ENCODE data around the gene NLRC3. TPM values are rescaled to one million over a fixed set of nuclear protein-coding genes. Genes with fewer than 3 reads are reported as not detected.
"Not testable (repeated sequence)": the region's sequence is repeated elsewhere in the genome, so short reads cannot be mapped to it uniquely, and the experiment has no call there.

Gene NLRC3
- total RNA-seq, 1 experiment from 2014 or later, result 0.15 TPM

- ChIA-PET RAD21 (ENCODE audit: low non-redundant PET in 1 of 2, low total read pairs in 2 of 2, uncharacterized antibody in 2 of 2, unreplicated experiment in 2 of 2) (no interaction called here), POLR2A (no interaction called here), CTCF (interaction anchor here (0.6 to 0.9 kb wide), 2 partner anchors 101 to 146 kb away, joined by 3 read pairs; partner anchors contain the start of genes OR2C1, ZNF174 and ZSCAN32)
- intact Hi-C loops (cut with micrococcal nuclease), result no loop called here
- Histone ChIP-seq H4K20me1 (ENCODE audit: insufficient read depth) (no peaks in the 10 kb centered on the region), H3K4me2 (ENCODE audit: low read length) (peak overlapping the region; percentile 92), H3K4me1 (ENCODE audit: control insufficient read depth in 1 of 2, insufficient read depth in 2 of 2, low read length in 2 of 2) (peaks cover 21 to 23% of the 10 kb centered on the region in 2 experiments), H3K9ac (ENCODE audit: low read length) (peak overlapping the region; percentile 83), H3K79me2 (ENCODE audit: insufficient read depth, low read length) (peaks cover 14% of the 10 kb centered on the region; the same call in 1 of the 2 replicates), H3K27ac (ENCODE audit: low read depth, low read length) (peak overlapping the region; percentile 68), H2AFZ (ENCODE audit: low read depth, low read length, poor library complexity, severe bottlenecking) (no peak overlapping the region), H3K9me2 (ENCODE audit: insufficient read depth) (no peaks in the 10 kb centered on the region), H3K27me3 (ENCODE audit: insufficient read depth, low read length) (no peaks in the 10 kb centered on the region), H3K36me3 (ENCODE audit: control insufficient read depth in 1 of 2, insufficient read depth in 2 of 2, low read length in 2 of 2) (no peaks in the 10 kb centered on the region), H3K4me3 (replicated peaks in 1 of 2; ENCODE audit: low read depth in 1 of 2, low read length in 2 of 2) (peak overlapping the region; percentile 80 to 93), H3K9me3 (ENCODE audit: control insufficient read depth in 1 of 2, insufficient read depth in 1 of 2, low read depth in 1 of 2, low read length in 2 of 2) (no peaks in the 10 kb centered on the region)
- no TSS peak for BruUV-seq (replicated peaks)
- TF ChIP-seq EGR1 (IDR thresholded peaks at IDR 0.05; ENCODE audit: low read depth) (no peak), ELF1 (IDR thresholded peaks at IDR 0.05; ENCODE audit: borderline replicate concordance, low read depth) (no peak)
- ATAC-seq (no peak), DNase-seq (ENCODE audit: low read depth, low spot score) (no peak)
These were observed 75.3 kb downstream of the NLRC3 start for GRCh38 chr16:3501783-3502400.

DNA sequence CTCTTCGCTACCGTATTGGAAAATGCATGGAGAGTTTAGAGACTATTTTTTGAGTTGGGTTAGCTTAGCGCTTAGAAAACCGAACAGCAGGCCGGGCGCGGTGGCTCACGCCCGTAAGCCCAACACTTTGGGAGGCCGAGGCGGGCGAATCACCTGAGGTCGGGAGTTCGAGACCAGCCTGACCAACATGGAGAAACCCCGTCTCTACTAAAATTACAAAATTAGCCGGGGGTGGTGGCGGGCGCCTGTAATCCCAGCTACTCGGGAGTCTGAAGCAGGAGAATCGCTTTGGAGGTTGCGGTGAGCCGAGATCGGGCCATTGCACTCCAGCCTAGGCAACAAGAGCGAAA is 75.8 kb downstream of the NLRC3 start:
- DNase-seq (ENCODE audit: low read depth, low spot score); POLR2A ChIA-PET; BruUV-seq (replicated peaks); H2AFZ ChIP-seq (ENCODE audit: low read depth, low read length, poor library complexity, severe bottlenecking); H4K20me1 ChIP-seq (ENCODE audit: insufficient read depth); H3K9me3 ChIP-seq (ENCODE audit: control insufficient read depth in 1 of 2, insufficient read depth in 1 of 2, low read depth in 1 of 2, low read length in 2 of 2); RAD21 ChIA-PET (ENCODE audit: low non-redundant PET in 1 of 2, low total read pairs in 2 of 2, uncharacterized antibody in 2 of 2, unreplicated experiment in 2 of 2); H3K36me3 ChIP-seq (ENCODE audit: control insufficient read depth in 1 of 2, insufficient read depth in 2 of 2, low read length in 2 of 2); intact Hi-C loops (cut with micrococcal nuclease); H3K9me2 ChIP-seq (ENCODE audit: insufficient read depth); H3K27me3 ChIP-seq (ENCODE audit: insufficient read depth, low read length): not testable (repeated sequence)
- H3K27ac ChIP-seq (ENCODE audit: low read depth, low read length), result peak overlapping the region; percentile 68
- peak overlapping the region; percentile 83 for H3K9ac ChIP-seq (ENCODE audit: low read length)
- H3K4me2 ChIP-seq (ENCODE audit: low read length), result peak overlapping the region; percentile 92
- H3K4me3 ChIP-seq (replicated peaks in 1 of 2; ENCODE audit: low read depth in 1 of 2, low read length in 2 of 2), result peak overlapping the region; percentile 80 to 93
- peaks cover 21 to 23% of the 10 kb centered on the region in 2 experiments for H3K4me1 ChIP-seq (ENCODE audit: control insufficient read depth in 1 of 2, insufficient read depth in 2 of 2, low read length in 2 of 2)
- peak; percentile 21; the same call in 1 of the 2 replicates for ATAC-seq
- CTCF ChIA-PET, result interaction anchor here (0.9 kb wide), 1 partner anchor 100 kb away, joined by 3 read pairs; the partner anchor contains the start of genes ZNF174 and ZSCAN32
- peaks cover 14% of the 10 kb centered on the region; the same call in 1 of the 2 replicates for H3K79me2 ChIP-seq (ENCODE audit: insufficient read depth, low read length)
